Aorta (tissue), 5 donors: ENCODE results near the gene MAP2K5. TPM values are rescaled to one million over a fixed set of nuclear protein-coding genes. Genes with fewer than 3 reads are reported as not detected.

Experiments
- ATAC-seq: fragments of 200-7000 bp; cut with Tn5 transposase; one replicate; pipeline ENCODE4 v1.9.1; 2022; ENCODE audit warnings: moderate library complexity; ENCODE audit not compliant: low FRiP score
- DNase-seq, 2 donors: peaks; one replicate each; pipeline ENCODE4 v3.0.0-alpha.2; 2020
- H3K27ac ChIP-seq, 2 donors: one replicate each; pipeline ENCODE4 v1.5.1; 2013; ENCODE audit warnings: low read length in 2 of 2, mild to moderate bottlenecking in 2 of 2, moderate library complexity in 2 of 2, control low read depth in 1 of 2, inconsistent platforms in 1 of 2, low read depth in 1 of 2
- H3K27me3 ChIP-seq, 2 donors: one replicate each; pipeline ENCODE4 v1.6.1; 2013; ENCODE audit warnings: control low read depth in 1 of 2, low read length in 1 of 2, mild to moderate bottlenecking in 1 of 2, moderate library complexity in 1 of 2; ENCODE audit not compliant: insufficient read depth in 2 of 2, control insufficient read depth in 1 of 2
- H3K36me3 ChIP-seq, 2 donors: one replicate each; pipeline ENCODE4 v1.6.1; 2013; ENCODE audit warnings: control low read depth in 1 of 2, low read length in 1 of 2, mild to moderate bottlenecking in 1 of 2; ENCODE audit not compliant: insufficient read depth in 2 of 2, control insufficient read depth in 1 of 2
- H3K4me1 ChIP-seq, 2 donors: one replicate each; pipeline ENCODE4 v1.6.1; 2013; ENCODE audit warnings: low read length in 2 of 2, control low read depth in 1 of 2, mild to moderate bottlenecking in 1 of 2, moderate library complexity in 1 of 2; ENCODE audit not compliant: insufficient read depth in 2 of 2, control insufficient read depth in 1 of 2
- H3K4me3 ChIP-seq, 2 donors: one replicate each; pipeline ENCODE4 v1.5.1; 2013; ENCODE audit warnings: low read length in 2 of 2, control low read depth in 1 of 2, mild to moderate bottlenecking in 1 of 2
- H3K9me3 ChIP-seq: one replicate; pipeline ENCODE4 v1.6.1; 2013; ENCODE audit warnings: mild to moderate bottlenecking, low read length; ENCODE audit not compliant: control insufficient read depth
- WGBS, 2 donors: extraction: QIAGEN DNeasy Blood & Tissue Kit; methylation state at CpG; one replicate each; pipeline ENCODE4 v1.1.7; 2013; 5-methylcytosine and 5-hydroxymethylcytosine counted together
- intact Hi-C, 2 donors: fragments of 100-400 bp; cut with DNase I; formaldehyde crosslinking; loops; one replicate each; pipeline versions ENCODE4 v1.14.2 to v1.15.0; 2022
- polyA plus RNA-seq, 2 donors: library from polyadenylated mRNA; stranded (reverse); fragments of 200-250 nt; gene quantifications; one replicate each; pipeline ENCODE4 v1.2.3, GENCODE V29; 2013
- total RNA-seq, 2 donors: library from RNA; stranded (reverse); fragmentation: NEBNext Ultra II Directional; extraction: Animal tissue kit (Norgen Biotek cat#: 25700); gene quantifications; one replicate each; pipeline ENCODE4 v1.2.1, GENCODE V29; 2021
- donor health status: healthy with polysubstance abuse.
- donor health status: Bipolar disorder and iron deficiency.
- donor health status: DM: no; HTN: no; CAD: no.
- donor health status: DM: no; HTN: no; CAD: no.
- donor health status: DM: yes; HTN: yes; CAD: no.

MAP2K5 gene
- total and polyA plus RNA-seq, 4 donors = 7.3 to 29.2 (median 17.1) TPM

GRCh38 chr15:67717776-67718175 is 175.3 kb downstream of the MAP2K5 start:
- Histone ChIP-seq H3K27ac (no peak overlapping the region), H3K4me1 (no peaks in the 10 kb centered on the region), H3K9me3 (no peaks in the 10 kb centered on the region), H3K36me3 (peaks cover 0 to 2% of the 10 kb centered on the region in 2 donors), H3K4me3 (no peak overlapping the region), H3K27me3 (no peaks in the 10 kb centered on the region)
- DNase-seq = no peak
- 97 to 100% methylated on average over 1 of the region's 1 CpG for WGBS, 2 donors
- ATAC-seq = no peak
- intact Hi-C loops = no loop called here

DNA sequence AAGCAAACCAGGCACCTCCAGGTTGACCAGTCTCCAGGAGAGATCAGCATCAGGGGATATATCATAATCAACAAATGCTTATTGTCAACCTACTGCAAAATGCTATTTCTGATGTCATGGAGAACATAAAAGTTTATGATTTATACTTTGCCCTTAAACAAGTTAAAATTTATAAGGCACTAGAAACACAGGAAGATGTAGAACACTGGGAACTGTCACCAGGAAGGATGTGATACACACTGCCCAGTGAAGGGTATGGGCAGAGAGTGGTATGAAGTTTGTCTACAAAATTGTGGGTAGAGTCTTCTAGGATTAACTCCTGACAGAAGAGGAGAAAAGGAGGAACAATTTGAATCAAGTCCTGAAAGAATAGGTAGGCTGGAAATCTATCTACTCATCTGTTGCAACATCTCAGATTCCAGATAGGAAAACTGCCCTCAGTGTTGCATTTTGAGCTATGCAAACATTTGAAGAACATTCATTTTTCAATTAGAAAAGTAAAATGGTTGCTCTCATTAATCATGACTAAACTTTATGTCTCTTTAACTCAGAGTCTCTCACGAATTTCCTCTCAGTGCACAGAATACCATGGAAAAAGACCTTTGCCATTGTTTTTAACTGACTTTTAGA is 176.9 kb downstream of the MAP2K5 start:
- Histone ChIP-seq H3K36me3 (peaks cover 0 to 2% of the 10 kb centered on the region in 2 donors), H3K27me3 (no peaks in the 10 kb centered on the region), H3K4me3 (no peak overlapping the region), H3K27ac (no peak overlapping the region), H3K9me3 (no peaks in the 10 kb centered on the region), H3K4me1 (no peaks in the 10 kb centered on the region)
- DNase-seq (no peak), ATAC-seq (no peak)
- 74 to 77% methylated on average over 1 of the region's 1 CpG for WGBS, 2 donors
- intact Hi-C loops = no loop called here

GRCh38 chr15:67720556-67721175 is 178.2 kb downstream of the MAP2K5 start:
- Histone ChIP-seq H3K4me3 (no peak overlapping the region), H3K27me3 (no peaks in the 10 kb centered on the region), H3K36me3 (no peaks in the 10 kb centered on the region), H3K9me3 (no peaks in the 10 kb centered on the region), H3K4me1 (no peaks in the 10 kb centered on the region), H3K27ac (no peak overlapping the region)
- 90 to 93% methylated on average over 8 of the region's 8 CpGs for WGBS, 2 donors
- ATAC-seq (no peak), DNase-seq (no peak)
- intact Hi-C loops = no loop called here

DNA sequence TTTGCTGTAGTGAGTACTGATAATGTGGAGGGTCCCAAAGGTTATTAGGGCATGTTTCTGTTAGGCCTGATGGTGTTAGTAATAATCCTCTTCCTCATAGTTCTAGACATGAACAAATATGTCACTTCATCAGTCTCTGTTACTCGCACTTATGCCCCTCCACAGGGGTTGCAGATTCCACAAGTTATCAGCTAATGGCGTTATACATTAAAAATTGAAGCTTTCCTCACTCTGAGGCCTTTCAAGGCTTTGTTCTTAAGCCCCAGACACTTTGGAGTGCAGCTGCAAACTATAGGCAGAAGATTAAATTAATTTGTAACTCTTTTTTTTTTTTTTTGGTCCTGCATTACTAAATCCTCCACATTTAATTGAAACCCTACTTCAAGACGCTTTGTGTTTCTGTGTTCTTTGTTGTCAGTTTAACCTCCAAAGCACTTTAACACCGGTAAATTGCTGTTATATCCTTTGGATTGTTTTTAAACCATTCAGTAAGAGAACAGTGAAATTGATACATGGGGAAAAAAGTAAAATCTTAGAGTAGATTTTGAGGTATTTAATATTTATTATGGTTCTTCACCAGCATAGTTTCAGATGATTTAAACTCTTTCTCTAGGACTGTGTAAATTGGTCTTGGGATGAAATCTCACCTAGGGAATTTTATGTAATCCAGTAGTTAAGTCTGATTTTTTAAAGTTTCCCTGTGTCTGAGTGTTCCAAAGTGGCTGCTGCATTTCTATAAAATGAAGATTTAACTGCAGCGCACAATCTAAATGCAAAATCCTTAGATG is 179.7 kb downstream of the MAP2K5 start:
- no peak for ATAC-seq
- Histone ChIP-seq H3K9me3 (no peaks in the 10 kb centered on the region), H3K4me3 (no peak overlapping the region), H3K4me1 (no peaks in the 10 kb centered on the region), H3K27ac (no peak overlapping the region), H3K27me3 (no peaks in the 10 kb centered on the region), H3K36me3 (no peaks in the 10 kb centered on the region)
- no peak for DNase-seq
- WGBS, 2 donors = 98% methylated on average over 5 of the region's 5 CpGs
- intact Hi-C loops = no loop called here

GRCh38 chr15:67723294-67724024 is 181.0 kb downstream of the MAP2K5 start:
- Histone ChIP-seq H3K27me3 (no peaks in the 10 kb centered on the region), H3K27ac (no peak overlapping the region), H3K4me1 (no peaks in the 10 kb centered on the region), H3K36me3 (no peaks in the 10 kb centered on the region), H3K4me3 (no peak overlapping the region), H3K9me3 (no peaks in the 10 kb centered on the region)
- no peak for ATAC-seq
- DNase-seq = no peak
- 89 to 90% methylated on average over 4 of the region's 4 CpGs for WGBS, 2 donors
- intact Hi-C loops = no loop called here

DNA sequence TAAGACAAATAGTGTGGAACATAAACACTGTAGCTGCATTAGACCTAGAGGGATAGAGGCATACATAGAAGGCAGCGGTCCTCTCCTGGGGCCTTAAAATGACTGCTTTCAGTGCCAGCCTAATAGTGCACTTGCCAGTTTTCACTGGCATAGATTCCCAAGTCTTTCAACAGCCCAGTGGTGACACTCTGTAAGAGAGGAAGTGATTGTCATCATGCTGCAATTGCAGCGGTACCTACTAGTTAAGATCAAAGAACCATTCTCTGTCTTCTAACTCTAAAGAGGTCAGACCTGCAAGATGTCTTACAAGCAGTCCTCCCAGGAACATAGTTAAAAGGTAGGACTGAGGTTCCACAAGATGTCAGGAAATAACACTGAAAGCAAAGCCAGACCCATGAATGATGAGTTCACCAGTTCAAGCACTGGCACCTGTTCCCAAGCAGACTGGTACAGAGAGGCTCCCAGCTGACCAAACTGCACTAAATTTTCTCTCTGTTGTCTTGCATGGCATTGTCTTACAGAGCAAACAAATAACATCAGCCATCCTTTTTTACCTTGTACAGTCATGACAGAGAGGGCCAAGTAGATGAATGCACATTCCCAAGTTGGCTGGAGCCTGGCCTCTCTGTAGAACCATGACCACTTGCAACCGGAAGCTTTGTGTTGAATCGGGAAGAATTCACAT is 182.3 kb downstream of the MAP2K5 start:
- no peaks in the 10 kb centered on the region for H3K9me3 ChIP-seq
- H3K4me1 ChIP-seq = no peaks in the 10 kb centered on the region
- intact Hi-C loops = no loop called here
- no peak for ATAC-seq
- H3K27ac ChIP-seq = no peak overlapping the region
- H3K27me3 ChIP-seq = no peaks in the 10 kb centered on the region
- no peak overlapping the region for H3K4me3 ChIP-seq
- H3K36me3 ChIP-seq = no peaks in the 10 kb centered on the region
- DNase-seq = no peak
- WGBS, 2 donors = 56 to 63% methylated on average over 4 of the region's 4 CpGs

- 90 to 97% methylated on average over 1 of the region's 1 CpG for WGBS, 2 donors
- H3K4me1 ChIP-seq = peaks cover 0 to 3% of the 10 kb centered on the region in 2 donors
- no peak overlapping the region for H3K4me3 ChIP-seq
- H3K27me3 ChIP-seq = no peaks in the 10 kb centered on the region
- DNase-seq = no peak
- H3K36me3 ChIP-seq = no peaks in the 10 kb centered on the region
- H3K27ac ChIP-seq = no peak overlapping the region
- H3K9me3 ChIP-seq = no peaks in the 10 kb centered on the region
- ATAC-seq = no peak
- intact Hi-C loops = no loop called here
These were observed 187.6 kb downstream of the MAP2K5 start for GRCh38 chr15:67730135-67730534.

DNA sequence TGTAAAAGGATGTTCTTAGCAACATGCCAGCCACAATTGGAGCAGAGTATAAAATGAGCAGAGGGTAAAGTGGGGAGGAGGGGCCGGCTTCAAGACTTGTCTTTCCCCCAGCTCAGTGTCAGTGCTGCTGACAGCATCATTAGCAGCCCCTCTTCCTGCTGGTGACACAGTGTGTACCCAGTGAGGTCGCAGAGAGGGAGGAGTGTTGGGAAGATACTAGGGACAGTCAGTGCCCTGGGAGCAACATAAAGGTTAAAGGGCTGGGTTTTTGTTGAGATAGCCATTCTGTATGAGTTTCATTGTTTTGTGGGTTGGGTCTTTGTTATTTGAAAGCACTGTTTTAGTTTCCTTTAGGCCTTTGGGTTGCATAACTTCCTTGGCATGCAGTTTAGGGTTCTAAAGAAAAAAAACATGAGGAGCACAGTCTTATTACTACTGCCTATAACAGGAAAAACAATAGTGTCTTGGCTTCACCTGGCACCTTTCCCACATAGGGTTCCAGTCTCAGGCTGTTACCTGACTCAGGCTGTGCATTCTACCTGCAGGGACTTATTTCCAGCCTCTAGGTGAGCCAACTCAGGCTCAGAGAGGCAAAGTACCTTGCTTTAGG is 188.7 kb downstream of the MAP2K5 start:
- DNase-seq (no peak), ATAC-seq (no peak)
- no peaks in the 10 kb centered on the region for H3K9me3 ChIP-seq
- no peak overlapping the region for H3K4me3 ChIP-seq
- WGBS, 2 donors = 61 to 63% methylated on average over 2 of the region's 2 CpGs
- no peaks in the 10 kb centered on the region for H3K36me3 ChIP-seq
- no peak overlapping the region for H3K27ac ChIP-seq
- intact Hi-C loops = no loop called here
- H3K27me3 ChIP-seq = no peaks in the 10 kb centered on the region
- peaks cover 0 to 3% of the 10 kb centered on the region in 2 donors for H3K4me1 ChIP-seq
